Psoas muscle (tissue), 8 donors: ENCODE measurements around the gene TTLL10. TPM values are rescaled to one million over a fixed set of nuclear protein-coding genes. Genes with fewer than 3 reads are reported as not detected.

Experiments
- ATAC-seq, 4 donors: fragments of 200-7000 bp; cut with Tn5 transposase; one replicate each; pipeline ENCODE4 v1.9.1; 2020; ENCODE audit warnings: moderate library complexity in 3 of 4, mild to moderate bottlenecking in 2 of 4
- DNase-seq, 2 donors: peaks; one replicate each; pipeline ENCODE4 v3.0.0-alpha.2; 2020
- H3K27ac ChIP-seq: fragments of 200-600 bp; one replicate; pipeline ENCODE4 v1.8.0; 2022
- H3K27me3 ChIP-seq, 3 donors: fragments of 200-600 bp in 1 of 3; one replicate each; pipeline versions ENCODE4 v1.6.1 to v1.8.0; 2013 to 2022; ENCODE audit warnings: low read length in 2 of 3, mild to moderate bottlenecking in 2 of 3, moderate library complexity in 1 of 3; ENCODE audit not compliant: insufficient read depth in 3 of 3
- H3K36me3 ChIP-seq, 2 donors: fragments of 200-600 bp in 1 of 2; one replicate each; pipeline versions ENCODE4 v1.6.1 to v1.8.0; 2013 to 2022; ENCODE audit warnings: low read depth in 1 of 2, mild to moderate bottlenecking in 1 of 2, moderate library complexity in 1 of 2; ENCODE audit not compliant: insufficient read depth in 1 of 2
- H3K4me1 ChIP-seq: fragments of 200-600 bp; one replicate; pipeline ENCODE4 v1.8.0; 2022
- H3K4me3 ChIP-seq: fragments of 200-600 bp; one replicate; pipeline ENCODE4 v1.8.0; 2022; ENCODE audit warnings: mild to moderate bottlenecking
- H3K9me3 ChIP-seq: fragments of 200-600 bp; one replicate; pipeline ENCODE4 v1.8.0; 2022
- WGBS, 3 donors: extraction: QIAGEN DNeasy Blood & Tissue Kit; methylation state at CpG; one replicate each; pipeline versions ENCODE4 v1.1.6 to v1.1.7; 2013; 5-methylcytosine and 5-hydroxymethylcytosine counted together
- intact Hi-C, 2 donors: fragments of 100-400 bp; cut with DNase I; formaldehyde crosslinking; loops; one replicate each; pipeline versions ENCODE4 v1.11.0 to v1.14.2; 2022
- polyA plus RNA-seq, 3 donors: library from polyadenylated mRNA; stranded (reverse); fragments of 200-250 nt; gene quantifications; one replicate each; pipeline ENCODE4 v1.2.3, GENCODE V29; 2013
- total RNA-seq, 4 donors: library from RNA; stranded (reverse); fragmentation: NEBNext Ultra II Directional in 2 of 4; extraction: Animal tissue kit (Norgen Biotek cat#: 25700) in 2 of 4; gene quantifications; one replicate each; pipeline versions ENCODE4 v1.2.1 to v1.2.4, GENCODE V29; 2021 to 2023
- TF ChIP-seq, protein P1 (sequence below): fragments of 200-600 bp; IDR thresholded peaks from one replicate; pipeline ENCODE4 v1.8.0; 2022; ENCODE audit warnings: antibody characterized with exemption
- donor health status: healthy with polysubstance abuse.
- donor health status: DM: no; HTN: no; CAD: no; lungs with moderate emphysema.
- donor health status: Bipolar disorder and iron deficiency.
- donor health status: healthy.
- donor health status: DM: yes; HTN: yes; CAD: no.
- donor health status: DM: no; HTN: no; CAD: no.
- donor health status: DM: no; HTN: no; CAD: no.
- donor health status: DM: yes; HTN: yes; CAD: no.

TTLL10 gene
- total and polyA plus RNA-seq, 7 donors, result 0.03 to 0.27 (median 0.10) TPM; not detected in 3

DNA sequence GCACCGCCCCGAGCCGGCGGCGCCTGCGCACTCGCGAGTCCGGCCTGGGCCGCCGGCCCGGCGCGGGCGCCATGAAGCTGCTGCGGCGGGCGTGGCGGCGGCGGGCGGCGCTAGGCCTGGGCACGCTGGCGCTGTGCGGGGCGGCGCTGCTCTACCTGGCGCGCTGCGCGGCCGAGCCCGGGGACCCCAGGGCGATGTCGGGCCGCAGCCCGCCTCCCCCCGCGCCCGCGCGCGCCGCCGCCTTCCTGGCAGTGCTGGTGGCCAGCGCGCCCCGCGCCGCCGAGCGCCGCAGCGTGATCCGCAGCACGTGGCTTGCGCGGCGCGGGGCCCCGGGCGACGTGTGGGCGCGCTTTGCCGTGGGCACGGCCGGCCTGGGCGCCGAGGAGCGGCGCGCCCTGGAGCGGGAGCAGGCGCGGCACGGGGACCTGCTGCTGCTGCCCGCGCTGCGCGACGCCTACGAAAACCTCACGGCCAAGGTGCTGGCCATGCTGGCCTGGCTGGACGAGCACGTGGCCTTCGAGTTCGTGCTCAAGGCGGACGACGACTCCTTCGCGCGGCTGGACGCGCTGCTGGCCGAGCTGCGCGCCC is 58.6 kb downstream of the TTLL10 start, which contains the start of gene B3GALT6:
Gene B3GALT6, plus strand, starts transcription at position 30 of the 588 bp plus-strand sequence. Its CDS starts 42 bp downstream, at position 72.
- ATAC-seq (no peak), DNase-seq (no peak)
- Histone ChIP-seq H3K9me3 (peaks cover 7% of the 10 kb centered on the region), H3K27me3 (peaks cover 0 to under 1% (median 0%) of the 10 kb centered on the region in 3 donors), H3K4me1 (peaks cover 24% of the 10 kb centered on the region), H3K36me3 (peaks cover 7 to 18% of the 10 kb centered on the region in 2 donors), H3K4me3 (peak within 1 kb of the TSS; percentile 91), H3K27ac (peak within 1 kb of the TSS; percentile 96)
- WGBS, 3 donors, result 0 to 12% (median 7%) methylated on average over 39 to 100 of the region's 100 CpGs
- TF ChIP-seq, protein P1, sequence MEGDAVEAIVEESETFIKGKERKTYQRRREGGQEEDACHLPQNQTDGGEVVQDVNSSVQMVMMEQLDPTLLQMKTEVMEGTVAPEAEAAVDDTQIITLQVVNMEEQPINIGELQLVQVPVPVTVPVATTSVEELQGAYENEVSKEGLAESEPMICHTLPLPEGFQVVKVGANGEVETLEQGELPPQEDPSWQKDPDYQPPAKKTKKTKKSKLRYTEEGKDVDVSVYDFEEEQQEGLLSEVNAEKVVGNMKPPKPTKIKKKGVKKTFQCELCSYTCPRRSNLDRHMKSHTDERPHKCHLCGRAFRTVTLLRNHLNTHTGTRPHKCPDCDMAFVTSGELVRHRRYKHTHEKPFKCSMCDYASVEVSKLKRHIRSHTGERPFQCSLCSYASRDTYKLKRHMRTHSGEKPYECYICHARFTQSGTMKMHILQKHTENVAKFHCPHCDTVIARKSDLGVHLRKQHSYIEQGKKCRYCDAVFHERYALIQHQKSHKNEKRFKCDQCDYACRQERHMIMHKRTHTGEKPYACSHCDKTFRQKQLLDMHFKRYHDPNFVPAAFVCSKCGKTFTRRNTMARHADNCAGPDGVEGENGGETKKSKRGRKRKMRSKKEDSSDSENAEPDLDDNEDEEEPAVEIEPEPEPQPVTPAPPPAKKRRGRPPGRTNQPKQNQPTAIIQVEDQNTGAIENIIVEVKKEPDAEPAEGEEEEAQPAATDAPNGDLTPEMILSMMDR, result no peak
- intact Hi-C loops, result loop anchor here (5.0 kb wide), 1 partner anchor 40 kb away; the partner anchor contains the start of gene UBE2J2 (in 2 of the 2)

DNA sequence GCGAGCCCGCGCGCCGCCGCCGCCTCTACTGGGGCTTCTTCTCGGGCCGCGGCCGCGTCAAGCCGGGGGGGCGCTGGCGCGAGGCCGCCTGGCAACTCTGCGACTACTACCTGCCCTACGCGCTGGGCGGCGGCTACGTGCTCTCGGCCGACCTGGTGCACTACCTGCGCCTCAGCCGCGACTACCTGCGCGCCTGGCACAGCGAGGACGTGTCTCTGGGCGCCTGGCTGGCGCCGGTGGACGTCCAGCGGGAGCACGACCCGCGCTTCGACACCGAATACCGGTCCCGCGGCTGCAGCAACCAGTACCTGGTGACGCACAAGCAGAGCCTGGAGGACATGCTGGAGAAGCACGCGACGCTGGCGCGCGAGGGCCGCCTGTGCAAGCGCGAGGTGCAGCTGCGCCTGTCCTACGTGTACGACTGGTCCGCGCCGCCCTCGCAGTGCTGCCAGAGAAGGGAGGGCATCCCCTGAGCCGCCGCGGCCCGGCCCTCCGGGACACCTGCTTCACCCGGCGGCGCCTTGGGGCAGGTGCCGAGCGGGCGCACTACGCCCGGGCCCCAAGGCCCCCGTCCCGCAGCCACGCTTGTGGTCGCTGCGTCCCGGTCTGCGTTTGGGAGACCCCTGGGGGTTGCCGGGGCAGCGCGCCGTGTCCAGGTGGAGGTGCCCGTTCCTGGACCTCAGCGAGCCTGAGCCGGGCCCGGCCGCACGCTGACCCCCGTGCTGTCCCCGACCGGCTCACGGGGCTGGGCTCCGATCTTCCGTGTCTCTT is 59.3 kb downstream of the TTLL10 start:
- H3K4me3 ChIP-seq, result peak overlapping the region; percentile 57
- H3K4me1 ChIP-seq, result peaks cover 24% of the 10 kb centered on the region
- intact Hi-C loops, result loop anchor here (5.0 kb wide), 1 partner anchor 39 kb away; the partner anchor contains the start of gene UBE2J2 (in 2 of the 2)
- H3K36me3 ChIP-seq, result peaks cover 7 to 11% of the 10 kb centered on the region in 2 donors
- peaks cover 0 to 7% (median 0%) of the 10 kb centered on the region in 3 donors for H3K27me3 ChIP-seq
- H3K27ac ChIP-seq, result no peak overlapping the region
- H3K9me3 ChIP-seq, result peaks cover 7% of the 10 kb centered on the region
- TF ChIP-seq, protein P1, result no peak
- no peak for ATAC-seq
- no peak for DNase-seq
- 79 to 84% (median 81%) methylated on average over 75 to 98 of the region's 98 CpGs for WGBS, 3 donors

DNA sequence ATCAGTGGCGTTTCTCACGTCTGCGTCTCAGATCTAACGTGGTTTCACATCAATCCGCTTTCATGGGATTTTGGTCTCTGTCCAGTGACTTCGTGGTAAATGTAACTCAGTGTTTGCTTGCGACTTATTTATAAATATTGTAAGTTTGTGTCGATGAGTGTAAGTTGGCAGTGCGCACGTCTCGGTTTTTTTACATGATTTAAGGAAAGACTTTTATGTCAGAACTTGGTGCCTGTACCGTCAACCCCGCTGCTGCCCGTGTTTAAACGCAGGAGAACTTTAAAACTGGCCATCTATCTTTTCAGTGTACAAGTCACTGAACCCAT is 59.9 kb downstream of the TTLL10 start:
- H3K4me3 ChIP-seq, result peak overlapping the region; percentile 57
- H3K4me1 ChIP-seq, result peaks cover 24% of the 10 kb centered on the region
- intact Hi-C loops, result loop anchor here (5.0 kb wide), 1 partner anchor 39 kb away; the partner anchor contains the start of gene UBE2J2 (in 2 of the 2)
- H3K27ac ChIP-seq, result no peak overlapping the region
- DNase-seq (no peak), ATAC-seq (no peak)
- H3K9me3 ChIP-seq, result peaks cover 7% of the 10 kb centered on the region
- H3K27me3 ChIP-seq, result peaks cover 0 to 11% (median under 1%) of the 10 kb centered on the region in 3 donors
- H3K36me3 ChIP-seq, result peaks cover 1 to 6% of the 10 kb centered on the region in 2 donors
- 94 to 95% (median 95%) methylated on average over 15 of the region's 15 CpGs for WGBS, 3 donors
- TF ChIP-seq, protein P1, result no peak

DNA sequence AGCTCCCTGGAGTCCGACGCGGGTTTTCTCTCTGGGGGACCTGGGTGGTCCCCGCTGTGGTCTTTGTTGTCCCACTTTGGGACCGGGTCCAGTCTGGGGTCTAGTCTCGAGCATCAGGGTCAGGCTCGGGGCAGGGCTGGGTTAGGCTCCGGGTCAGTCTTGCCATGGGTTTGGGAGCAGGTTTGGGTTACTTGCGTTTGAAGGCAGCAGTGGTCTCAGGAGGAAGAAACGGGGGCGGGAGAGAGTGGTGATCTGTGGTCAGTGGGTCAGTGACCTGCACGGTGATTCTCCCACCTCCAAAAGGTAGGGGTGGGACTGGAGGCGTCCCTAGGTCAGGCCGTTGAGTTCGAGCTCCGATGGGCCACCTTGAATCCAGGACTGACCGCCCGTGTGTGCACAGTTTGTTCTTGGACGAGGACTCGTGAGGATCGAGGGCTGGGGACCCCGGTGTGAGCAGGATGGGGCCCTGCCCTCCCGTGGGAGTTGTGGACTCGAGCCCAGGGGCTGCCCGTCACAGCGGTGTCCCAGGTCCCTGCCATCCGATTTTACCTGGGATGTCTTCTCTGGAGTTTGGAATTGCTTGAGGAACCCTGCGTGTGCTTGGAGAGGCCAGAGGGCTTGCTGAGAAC is 60.6 kb downstream of the TTLL10 start:
- TF ChIP-seq, protein P1, result no peak
- 90 to 94% (median 92%) methylated on average over 28 of the region's 28 CpGs for WGBS, 3 donors
- DNase-seq, result no peak
- peaks cover 0 to 11% (median 6%) of the 10 kb centered on the region in 3 donors for H3K27me3 ChIP-seq
- peaks cover 7% of the 10 kb centered on the region for H3K9me3 ChIP-seq
- H3K27ac ChIP-seq, result no peak overlapping the region
- intact Hi-C loops, result loop anchor here (5.0 kb wide), 1 partner anchor 38 kb away; the partner anchor contains the start of gene UBE2J2 (in 2 of the 2)
- peaks cover 23% of the 10 kb centered on the region for H3K4me1 ChIP-seq
- no peak overlapping the region for H3K4me3 ChIP-seq
- H3K36me3 ChIP-seq, result no peaks in the 10 kb centered on the region
- ATAC-seq, result no peak
